ENCODE measurements around the gene EREG.

- TF ChIP-seq CTCF (IDR thresholded peaks at IDR 0.05; ENCODE audit: low read depth, low read length, missing input control), result no peak
- no peak for TF ChIP-seq GABPA (IDR thresholded peaks at IDR 0.05 in 1 of 2, conservative IDR thresholded peaks at IDR 0.05 in 1 of 2)
- TF ChIP-seq TAF1 (conservative IDR thresholded peaks at IDR 0.05), result no peak
- no peak for TF ChIP-seq RXRA (IDR thresholded peaks at IDR 0.05)
- no peak for TF ChIP-seq SP1 (IDR thresholded peaks at IDR 0.05)
- no peak for TF ChIP-seq JUND (IDR thresholded peaks at IDR 0.05)
- no peak for TF ChIP-seq EGR1 (IDR thresholded peaks at IDR 0.05; ENCODE audit: low read depth in 2 of 2)
- no peak for TF ChIP-seq YY1 (IDR thresholded peaks at IDR 0.05)
- TF ChIP-seq REST (IDR thresholded peaks at IDR 0.05), result no peak
- TF ChIP-seq ZBTB33 (IDR thresholded peaks at IDR 0.05), result no peak
- no peak for TF ChIP-seq MAX (IDR thresholded peaks at IDR 0.05)
- no peak for TF ChIP-seq RAD21 (IDR thresholded peaks at IDR 0.05)
- no peak for TF ChIP-seq ATF3 (IDR thresholded peaks at IDR 0.05)
These were observed 20.4 kb downstream of the EREG start for GRCh38 chr4:74385386-74385785.
